Endothelial cell of umbilical vein (primary cell): ENCODE data around the gene VSTM4. TPM values are rescaled to one million over a fixed set of nuclear protein-coding genes. Genes with fewer than 3 reads are reported as not detected.

Experiments
- BruUV-seq: library from RNA; stranded (reverse); fragments of 400-500 nt; replicated peaks from 2 replicates; lab custom pipeline; 2021; lab: Mats Ljungman, UMichigan
- CTCF ChIA-PET: fragments of 300-600, 350-600 bp; sonication (Branson Sonifier 250); formaldehyde crosslinking; loops from one replicate; lab custom pipeline; 2021; ENCODE audit warnings: antibody characterized with exemption, inconsistent platforms; lab: Charles Lee
- POLR2A ChIA-PET: fragments of 300-600, 350-600 bp; sonication (Branson Sonifier 250); formaldehyde crosslinking; loops from one replicate; lab custom pipeline; 2021; ENCODE audit warnings: antibody characterized with exemption, inconsistent platforms; lab: Charles Lee
- DNase-seq: peaks from one replicate; pipeline ENCODE4 v3.0.0-alpha.2; 2011; ENCODE audit warnings: low read depth, low spot score
- FAIRE-seq: peaks from 2 replicates; lab custom pipeline; 2011; peaks lifted over from hg19 to GRCh38; lab: Jason Lieb, UNC
- H2AFZ ChIP-seq: 2 replicates; pipeline ENCODE4 v1.6.0; 2012; ENCODE audit warnings: low read depth, low read length, control low read depth, inconsistent platforms
- H3K27ac ChIP-seq: 2 replicates; pipeline ENCODE4 v1.5.1; 2011; ENCODE audit warnings: low read depth, mild to moderate bottlenecking, control low read depth, low read length, moderate library complexity; ENCODE audit not compliant: insufficient read depth
- H3K27me3 ChIP-seq, 2 experiments: 2 replicates each; pipeline versions ENCODE4 v1.6.0 to v1.6.1; 2011; ENCODE audit warnings: low read length in 2 of 2, mixed read lengths in 1 of 2; ENCODE audit not compliant: control insufficient read depth in 2 of 2, insufficient read depth in 2 of 2
- H3K36me3 ChIP-seq, 2 experiments: 2 replicates in 1 of 2; 3 replicates in 1 of 2; pipeline ENCODE4 v1.5.1; 2011; ENCODE audit warnings: low read length in 2 of 2, mild to moderate bottlenecking in 1 of 2, moderate library complexity in 1 of 2; ENCODE audit not compliant: control insufficient read depth in 2 of 2, insufficient read depth in 2 of 2; ENCODE audit errors: extremely low read depth in 1 of 2
- H3K4me1 ChIP-seq: 3 replicates; pipeline ENCODE4 v1.5.1; 2011; ENCODE audit warnings: mild to moderate bottlenecking, low read length; ENCODE audit not compliant: control insufficient read depth, insufficient read depth; ENCODE audit errors: extremely low read depth
- H3K4me2 ChIP-seq: 2 replicates; pipeline ENCODE4 v1.6.1; 2011; ENCODE audit warnings: low read length, control low read depth, mixed read lengths; ENCODE audit not compliant: insufficient read depth
- H3K4me3 ChIP-seq, 3 experiments: fragments of 200-600 bp in 1 of 3; sonication (generic), shearing (Covaris generic) in 1 of 3; replicated peaks in 1 of 3; 2 replicates each; pipeline ENCODE4 v1.5.1; 2011 to 2016; ENCODE audit warnings: control low read depth in 3 of 3, low read length in 3 of 3, mild to moderate bottlenecking in 2 of 3, inconsistent platforms in 1 of 3, low read depth in 1 of 3, moderate library complexity in 1 of 3; ENCODE audit not compliant: insufficient read depth in 1 of 3
- H3K79me2 ChIP-seq: 2 replicates; pipeline ENCODE4 v1.6.0; 2012; ENCODE audit warnings: low read length, inconsistent platforms; ENCODE audit not compliant: control insufficient read depth, insufficient read depth
- H3K9ac ChIP-seq: replicated peaks from 2 replicates; pipeline ENCODE3; 2011; ENCODE audit warnings: low read length, control low read depth; ENCODE audit not compliant: insufficient read depth; ENCODE audit errors: extremely low read depth
- H3K9me1 ChIP-seq: replicated peaks from 3 replicates; pipeline ENCODE4 v1.6.0; 2011; ENCODE audit warnings: mild to moderate bottlenecking, low read length; ENCODE audit not compliant: control insufficient read depth, insufficient read depth; ENCODE audit errors: extremely low read depth
- H3K9me3 ChIP-seq: replicated peaks from 2 replicates; pipeline ENCODE4 v1.5.1; 2012; ENCODE audit warnings: low read length, inconsistent platforms; ENCODE audit not compliant: control insufficient read depth, insufficient read depth
- H4K20me1 ChIP-seq: replicated peaks from 2 replicates; pipeline ENCODE3; 2011; ENCODE audit warnings: mild to moderate bottlenecking, low read length; ENCODE audit not compliant: control insufficient read depth, insufficient read depth; ENCODE audit errors: extremely low read depth
- CTCF ChIP-seq, 2 donors: IDR thresholded peaks; 1 replicate in 1 of 2; 2 replicates in 1 of 2; pipeline ENCODE4 v1.5.1; 2011; ENCODE audit warnings: low read length in 2 of 2, mild to moderate bottlenecking in 2 of 2, moderate library complexity in 2 of 2, control low read depth in 1 of 2, inconsistent platforms in 1 of 2, low read depth in 1 of 2; ENCODE audit not compliant: insufficient read depth in 1 of 2; ENCODE audit errors: extremely low read depth in 1 of 2
- EZH2 ChIP-seq: IDR thresholded peaks from 2 replicates; pipeline ENCODE4 v1.6.1; 2012; ENCODE audit warnings: borderline replicate concordance, low read depth, mild to moderate bottlenecking, moderate library complexity, low read length, inconsistent platforms; ENCODE audit not compliant: severe bottlenecking
- GATA2 ChIP-seq: IDR thresholded peaks from 2 replicates; pipeline ENCODE4 v1.7.0; 2011; ENCODE audit warnings: low read depth, mild to moderate bottlenecking, moderate library complexity, mixed read lengths, low read length; ENCODE audit not compliant: insufficient read length, insufficient read depth
- JUN ChIP-seq: IDR thresholded peaks from 2 replicates; pipeline ENCODE4 v1.6.1; 2011; ENCODE audit warnings: borderline replicate concordance, low read depth; ENCODE audit not compliant: insufficient read length, insufficient read depth
- MAX ChIP-seq: IDR thresholded peaks from 2 replicates; pipeline ENCODE4 v1.6.1; 2011; ENCODE audit not compliant: insufficient read depth, insufficient read length
- MYC ChIP-seq: IDR thresholded peaks from one replicate; pipeline ENCODE4 v1.6.1; 2011; ENCODE audit warnings: mild to moderate bottlenecking, low read depth, low read length
- POLR2A ChIP-seq: IDR thresholded peaks from 2 replicates; pipeline ENCODE4 v1.6.1; 2012; ENCODE audit warnings: low read depth, mild to moderate bottlenecking, control low read depth, low read length
- POLR2AphosphoS5 ChIP-seq: IDR thresholded peaks from 2 replicates; pipeline ENCODE4 v1.6.1; 2012; ENCODE audit warnings: low read depth, mild to moderate bottlenecking, control low read depth, low read length, moderate library complexity; ENCODE audit not compliant: insufficient read depth
- dilution Hi-C: fragments of 300-500 bp; cut with MboI; formaldehyde crosslinking; loops from one replicate; pipeline ENCODE4 v1.15.0; 2019; ENCODE audit warnings: low sequenced_read_pairs; ENCODE audit not compliant: extremely low pct_ligation_motif_present
- intact Hi-C: fragments of 100-400 bp; cut with micrococcal nuclease; formaldehyde crosslinking; loops from one replicate; pipeline ENCODE4 v1.10.0; 2022
- polyA plus RNA-seq, 4 experiments: library from polyadenylated mRNA; depleted of rRNA in 3 of 4; stranded (reverse) in 3 of 4; unstranded in 1 of 4; fragments of >200 nt; gene quantifications; 2 replicates each; pipeline versions ENCODE4 v1.2.1 to v1.2.3, GENCODE V29; 2011 to 2012; ENCODE audit warnings: missing spikeins in 1 of 4
- total RNA-seq: library from RNA; stranded (reverse); gene quantifications from 2 replicates; pipeline ENCODE4 v1.2.3, GENCODE V29; 2021

The VSTM4 gene
- total and polyA plus RNA-seq, 2 donors (not counting 3 experiments of a cell fraction or from before 2014, with no cell fraction given) = 0.07 TPM

GRCh38 chr10:49054753-49055152 is 60.6 kb downstream of the VSTM4 start:
- intact Hi-C loops = no loop called here
- H3K79me2 ChIP-seq = no peaks in the 10 kb centered on the region

GRCh38 chr10:49053998-49054692 is 61.2 kb downstream of the VSTM4 start:
- CTCF ChIA-PET = no interaction called here
- H2AFZ ChIP-seq = no peak overlapping the region
- DNase-seq (no peak), FAIRE-seq (no peak)
- POLR2A ChIA-PET = no interaction called here
- intact Hi-C loops (no loop called here), dilution Hi-C loops (no loop called here)
- H3K36me3 ChIP-seq = no peaks in the 10 kb centered on the region
- H3K4me3 ChIP-seq = no peak overlapping the region
- no peak overlapping the region for H3K9ac ChIP-seq
- no peaks in the 10 kb centered on the region for H3K27me3 ChIP-seq
- no peaks in the 10 kb centered on the region for H4K20me1 ChIP-seq
- H3K27ac ChIP-seq = no peak overlapping the region
- no peaks in the 10 kb centered on the region for H3K9me1 ChIP-seq
- H3K9me3 ChIP-seq = no peaks in the 10 kb centered on the region
- BruUV-seq = no TSS peak
- H3K4me1 ChIP-seq = no peaks in the 10 kb centered on the region
- H3K4me2 ChIP-seq = no peak overlapping the region
- TF ChIP-seq MYC (no peak), GATA2 (no peak), POLR2A (no peak), MAX (no peak), CTCF (IDR thresholded peaks at IDR 0.05; ENCODE audit: extremely low read depth in 1 of 2, insufficient read depth in 1 of 2, low read depth in 1 of 2, low read length in 2 of 2) (no peak), POLR2AphosphoS5 (no peak), EZH2 (no peak), JUN (no peak)
- H3K79me2 ChIP-seq = no peaks in the 10 kb centered on the region

More at GRCh38 chr10:49054753-49055152, 60.6 kb downstream of the VSTM4 start:
- H3K4me3 ChIP-seq = no peak overlapping the region
- no peaks in the 10 kb centered on the region for H3K4me1 ChIP-seq
- dilution Hi-C loops = no loop called here
- H3K27me3 ChIP-seq = no peaks in the 10 kb centered on the region
- no peaks in the 10 kb centered on the region for H4K20me1 ChIP-seq
- POLR2A ChIA-PET = interaction anchor here (0.6 kb wide), 1 partner anchor 42 kb away, joined by 3 read pairs; no protein-coding TSS in a partner anchor
- no peak for DNase-seq
- H2AFZ ChIP-seq = no peak overlapping the region
- no peak overlapping the region for H3K27ac ChIP-seq
- H3K9me1 ChIP-seq = no peaks in the 10 kb centered on the region
- CTCF ChIA-PET = no interaction called here
- TF ChIP-seq GATA2 = no peak
- TF ChIP-seq MAX = no peak
- TF ChIP-seq JUN = no peak
- TF ChIP-seq EZH2 = no peak
- no peak for TF ChIP-seq MYC
- TF ChIP-seq POLR2A = no peak
- TF ChIP-seq POLR2AphosphoS5 = no peak
- H3K36me3 ChIP-seq = no peaks in the 10 kb centered on the region
- BruUV-seq = no TSS peak
- H3K4me2 ChIP-seq = no peak overlapping the region
- no peak overlapping the region for H3K9ac ChIP-seq
- no peak for FAIRE-seq
- H3K9me3 ChIP-seq = no peaks in the 10 kb centered on the region
